Measurements from ENCODE around the gene OSER1.

- TF ChIP-seq CTCF (IDR thresholded peaks at IDR 0.05), result no peak
- TF ChIP-seq POLR2A (IDR thresholded peaks at IDR 0.05), result no peak
Observed at GRCh38 chr20:44166477-44166876, 44.1 kb downstream of the OSER1 start.

Measured in right lobe of liver (tissue), 4 donors.